Hindlimb muscle (tissue), 1 donor: ENCODE measurements around the gene AHRR. TPM values are rescaled to one million over a fixed set of nuclear protein-coding genes. Genes with fewer than 3 reads are reported as not detected.
"Not testable (repeated sequence)": the region's sequence is repeated elsewhere in the genome, so short reads cannot be mapped to it uniquely, and the experiment has no call there.

Experiments used
- DNase-seq: peaks from one replicate; pipeline ENCODE4 v3.0.0-alpha.2; 2013
- polyA plus RNA-seq: library from polyadenylated mRNA; unstranded; fragments of 120-200 nt; gene quantifications from one replicate; pipeline ENCODE4 v1.2.1, GENCODE V29; 2013; ENCODE audit not compliant: insufficient read length

Gene AHRR
- polyA plus RNA-seq, 1 donor: 2.3 TPM

- DNase-seq: no peak
These were observed 142.4 kb downstream of the AHRR start for GRCh38 chr5:463952-464351.

DNA sequence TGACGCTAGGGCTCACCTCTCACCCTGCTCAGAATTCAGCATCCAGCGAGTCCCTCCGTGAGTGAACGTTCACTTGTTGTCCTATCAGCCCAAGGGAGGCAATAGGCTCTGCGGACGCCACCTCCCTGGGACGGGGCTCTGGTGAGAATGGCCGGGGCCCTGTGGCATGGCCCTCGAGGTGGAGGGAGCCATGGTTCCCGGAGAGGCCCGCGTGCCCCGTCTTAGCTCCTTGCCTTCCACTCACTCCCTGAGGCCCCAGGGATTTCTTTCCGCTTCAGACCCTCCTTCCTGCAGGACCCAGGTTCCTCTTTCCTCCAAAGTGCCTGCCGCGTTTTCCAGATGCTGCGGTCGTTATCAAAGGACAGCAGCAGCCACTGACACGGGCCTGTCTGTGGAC, 142.9 kb downstream of the AHRR start:
- no peak for DNase-seq

GRCh38 chr5:464843-465590, 143.5 kb downstream of the AHRR start:
- no peak for DNase-seq

- no peak for DNase-seq
These were observed 144.3 kb downstream of the AHRR start for GRCh38 chr5:465591-466403.

DNA sequence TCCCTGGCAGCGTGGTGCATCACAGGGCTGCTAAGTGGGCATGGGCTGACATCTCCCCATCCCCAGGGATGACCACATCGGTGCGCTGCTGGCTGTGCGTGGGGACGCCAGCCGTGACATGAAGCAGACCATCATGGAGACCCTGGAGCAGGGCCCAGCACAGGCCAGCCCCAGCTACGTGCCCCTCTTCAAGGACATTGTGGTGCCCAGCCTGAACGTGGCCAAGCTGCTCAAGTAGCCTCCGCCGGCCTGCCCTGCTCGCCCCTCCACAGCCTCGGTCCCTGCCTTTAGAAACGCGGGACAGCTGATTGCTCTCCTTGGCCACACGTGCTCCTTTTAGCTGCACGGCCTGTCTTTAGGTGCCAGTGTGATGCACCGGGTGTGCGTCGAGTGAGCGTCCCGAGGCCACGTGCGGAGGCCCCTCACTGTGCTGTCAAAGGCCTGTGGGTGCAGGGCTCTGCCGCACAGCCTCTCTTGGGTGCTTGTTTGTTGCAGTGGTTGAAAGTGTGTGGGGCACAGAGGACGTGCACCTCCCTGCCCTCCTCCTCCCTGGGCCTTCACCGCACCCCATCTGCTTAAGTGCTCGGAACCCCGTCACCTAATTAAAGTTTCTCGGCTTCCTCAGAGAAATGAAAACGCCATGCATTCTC, 145.3 kb downstream of the AHRR start:
- no peak for DNase-seq

- DNase-seq: no peak
These were observed 146.9 kb downstream of the AHRR start for GRCh38 chr5:468401-468800.

DNA sequence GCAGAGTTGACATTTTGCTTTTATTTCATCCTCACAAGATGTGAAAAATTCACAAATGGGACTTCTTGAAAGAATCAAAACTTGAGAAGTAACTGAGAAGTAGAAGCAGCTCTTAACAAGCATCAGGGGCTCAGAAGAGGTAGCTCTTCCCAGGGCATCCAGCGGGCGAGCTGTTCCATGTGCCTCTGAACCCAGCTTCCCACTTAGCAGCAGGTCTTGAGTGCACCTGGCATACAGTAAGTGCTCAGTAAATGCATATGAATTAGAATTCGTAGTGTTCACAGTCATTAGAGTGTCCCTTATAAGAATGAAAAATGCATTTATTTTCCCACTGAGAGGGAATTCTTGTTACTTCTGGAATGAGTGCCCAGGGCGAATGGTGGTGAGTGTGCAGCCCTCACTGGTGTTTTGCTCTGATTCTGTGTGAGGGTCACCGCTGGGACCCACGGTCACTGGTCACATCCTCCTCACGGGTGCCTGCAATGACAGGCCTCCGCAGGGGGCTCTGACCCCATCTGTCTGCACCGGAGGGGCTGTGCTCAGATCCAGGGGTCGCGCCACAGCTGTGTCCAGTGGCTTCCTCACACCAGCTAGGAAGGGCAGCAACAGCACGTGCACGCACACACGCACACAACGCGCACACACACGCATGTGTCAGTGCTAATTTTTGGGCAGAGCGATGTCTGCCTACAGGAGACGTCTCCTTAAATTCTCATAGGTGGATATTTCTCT, 148.4 kb downstream of the AHRR start:
- no peak for DNase-seq

- no peak for DNase-seq
These were observed 149.6 kb downstream of the AHRR start for GRCh38 chr5:470961-471749.

DNA sequence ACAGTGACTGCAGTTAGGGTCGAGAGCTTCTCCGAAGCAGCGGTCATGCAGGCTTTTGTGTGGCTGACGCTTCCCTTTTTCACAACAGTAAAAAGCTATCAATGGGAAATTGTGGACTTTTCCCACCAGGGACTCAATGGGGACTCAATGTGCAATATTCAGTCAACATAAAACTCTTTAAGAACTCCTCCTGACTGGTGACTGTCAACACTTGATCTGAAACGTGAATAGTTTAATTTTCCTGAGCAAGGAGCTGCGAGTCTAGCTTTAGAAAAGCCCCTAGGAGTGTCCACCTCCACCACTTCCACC, 150.2 kb downstream of the AHRR start:
- DNase-seq: no peak

- DNase-seq: no peak
These were observed 150.7 kb downstream of the AHRR start for GRCh38 chr5:472076-472655.

DNA sequence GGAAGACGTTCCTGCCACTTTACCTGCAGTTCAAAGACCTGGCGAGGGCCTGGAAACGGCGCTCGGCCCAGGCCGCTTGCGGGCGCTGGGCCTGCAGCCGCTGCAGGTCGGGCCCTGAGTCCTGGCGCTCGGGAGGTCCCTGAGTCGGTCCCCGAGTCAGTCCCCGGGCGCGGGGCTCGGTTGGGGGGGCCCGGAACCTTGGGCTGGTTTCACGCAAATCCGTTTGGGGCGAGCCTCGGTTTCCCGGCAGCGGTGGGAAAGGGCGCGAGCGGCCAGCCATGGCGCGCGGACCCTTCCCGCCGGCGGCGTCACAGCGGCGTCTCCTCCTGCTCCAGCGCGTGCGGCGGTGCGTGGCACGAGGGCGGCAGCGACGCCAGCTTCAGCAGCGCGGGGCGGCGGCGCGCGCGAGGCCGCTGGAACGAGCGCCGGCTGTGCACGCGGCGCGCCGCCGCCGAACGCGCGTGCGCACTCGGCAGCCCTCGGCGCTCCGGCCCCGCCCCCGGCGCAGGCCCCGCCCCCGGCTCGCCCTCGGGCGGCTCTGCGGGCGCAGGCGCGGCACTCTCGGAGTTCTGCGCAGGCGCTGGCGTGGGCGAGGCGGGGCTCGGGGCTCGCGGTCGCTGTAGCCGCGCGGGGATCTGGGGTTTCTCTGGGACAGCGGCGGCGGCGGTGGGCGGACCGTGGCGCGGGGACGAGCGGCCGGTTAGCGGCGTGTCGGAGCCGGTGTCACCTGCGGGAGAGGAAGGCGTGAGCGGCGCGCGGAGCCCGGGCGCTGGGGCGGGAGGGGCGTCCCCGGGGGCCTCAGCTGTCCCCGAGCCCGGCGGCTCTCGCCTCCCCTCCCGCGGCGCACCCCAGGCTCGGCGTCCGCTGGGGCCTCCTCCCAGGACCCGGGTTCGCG, 151.4 kb downstream of the AHRR start:
- peak; percentile 90 for DNase-seq

GRCh38 chr5:473551-474192, 152.2 kb downstream of the AHRR start:
- DNase-seq: peak; percentile 37

DNA sequence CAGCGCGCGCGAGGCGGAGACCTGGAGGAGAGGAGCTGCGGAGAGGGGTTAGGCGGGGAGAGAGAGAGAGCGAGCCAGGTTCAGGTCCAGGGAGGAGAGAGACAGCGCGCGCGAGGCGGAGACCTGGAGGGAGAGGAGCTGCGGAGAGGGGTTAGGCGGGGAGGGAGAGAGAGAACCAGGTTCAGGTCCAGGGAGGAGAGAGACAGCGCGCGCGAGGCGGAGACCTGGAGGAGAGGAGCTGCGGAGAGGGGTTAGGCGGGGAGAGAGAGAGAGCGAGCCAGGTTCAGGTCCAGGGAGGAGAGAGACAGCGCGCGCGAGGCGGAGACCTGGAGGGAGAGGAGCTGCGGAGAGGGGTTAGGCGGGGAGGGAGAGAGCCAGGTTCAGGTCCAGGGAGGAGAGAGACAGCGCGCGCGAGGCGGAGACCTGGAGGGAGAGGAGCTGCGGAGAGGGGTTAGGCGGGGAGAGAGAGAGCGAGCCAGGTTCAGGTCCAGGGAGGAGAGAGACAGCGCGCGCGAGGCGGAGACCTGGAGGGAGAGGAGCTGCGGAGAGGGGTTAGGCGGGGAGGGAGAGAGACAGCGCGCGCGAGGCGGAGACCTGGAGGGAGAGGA, 152.8 kb downstream of the AHRR start:
- not testable (repeated sequence) for DNase-seq

- DNase-seq: no peak
These were observed 153.5 kb downstream of the AHRR start for GRCh38 chr5:474840-475661.

GRCh38 chr5:475704-476101, 154.2 kb downstream of the AHRR start:
- DNase-seq: no peak

DNA sequence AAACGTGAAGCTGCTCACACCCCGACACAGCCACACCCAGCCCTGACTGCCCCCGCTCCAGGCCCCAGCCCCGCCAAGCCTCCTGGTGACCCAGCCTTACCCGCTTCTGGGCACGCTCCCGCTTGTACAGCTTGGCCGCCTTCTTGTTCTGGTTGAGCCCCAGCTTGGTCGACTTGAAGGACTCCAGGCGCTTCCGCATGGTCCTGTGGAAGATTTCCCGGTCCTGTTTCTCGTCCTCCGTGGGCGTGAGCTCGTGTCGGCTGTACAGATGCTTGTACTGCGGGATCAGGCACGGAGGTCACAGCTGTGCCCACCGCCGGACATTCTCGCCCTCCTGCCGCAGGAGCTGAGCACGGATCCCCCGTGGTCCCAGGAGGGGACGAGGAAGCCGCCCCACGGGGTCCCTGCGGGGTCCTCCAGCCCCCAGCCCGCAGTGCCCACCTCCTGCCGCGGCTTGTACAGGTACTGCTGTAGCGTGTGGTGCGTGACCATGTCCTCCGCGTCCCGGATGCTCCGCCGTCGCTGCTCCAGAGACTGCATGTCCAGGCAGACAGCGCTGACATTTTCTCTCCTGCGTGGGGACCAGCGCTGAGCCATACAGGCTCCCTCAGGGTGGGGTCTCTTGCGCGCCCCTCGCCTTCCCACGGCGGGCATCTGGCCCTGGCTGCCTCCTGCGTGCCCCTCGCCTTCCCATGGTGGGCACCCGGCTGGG, 154.7 kb downstream of the AHRR start:
- DNase-seq: no peak

DNA sequence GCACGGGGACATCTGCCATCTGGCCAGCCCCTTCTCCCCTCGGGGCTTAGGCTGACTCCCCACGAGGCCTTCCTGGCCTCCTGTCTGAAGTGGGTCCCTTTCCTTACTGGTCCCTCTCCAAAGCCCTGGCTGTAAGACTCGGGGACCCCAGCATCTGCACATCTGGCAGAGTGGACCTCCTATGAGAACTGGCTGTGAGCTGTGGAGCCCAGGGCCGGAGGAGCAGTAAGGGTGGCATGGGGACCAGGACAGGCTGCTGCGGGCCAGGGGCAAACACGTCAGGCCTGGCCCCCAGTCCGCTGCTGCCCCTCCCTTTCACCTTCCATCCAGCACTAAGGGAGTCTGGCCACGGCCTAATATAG, 155.3 kb downstream of the AHRR start:
- DNase-seq: no peak

DNA sequence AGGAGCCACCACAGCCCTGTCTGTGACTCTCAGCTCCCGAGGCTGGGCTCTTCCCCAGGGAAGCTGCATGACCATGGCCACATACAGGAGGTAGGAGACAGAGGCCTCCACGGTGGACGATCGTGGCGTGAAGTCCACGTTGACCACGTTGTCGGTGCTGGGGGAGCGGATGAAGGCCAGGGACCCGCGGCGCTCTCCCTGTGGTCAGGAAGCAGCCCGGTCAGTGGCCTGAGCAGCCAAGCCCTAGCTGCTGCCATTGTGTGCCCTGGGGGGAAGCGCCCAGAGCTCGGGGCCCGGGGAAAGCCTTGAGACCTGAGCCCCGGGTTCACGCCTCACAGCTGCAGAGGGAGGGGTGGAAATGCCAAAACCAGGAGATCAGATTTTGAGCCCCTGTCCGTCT, 155.7 kb downstream of the AHRR start:
- no peak for DNase-seq
